Ishikawa (cell line): ENCODE data around the gene ESR1.

Experiments
- CEBPB ChIP-seq: IDR thresholded peaks from 2 replicates; pipeline ENCODE4 v1.6.1; 2012
- CREB1 ChIP-seq: IDR thresholded peaks from 2 replicates; pipeline ENCODE4 v1.6.1; 2012; ENCODE audit warnings: low read depth
- EGR1 ChIP-seq: IDR thresholded peaks from 2 replicates; pipeline ENCODE4 v1.6.1; 2012
- EP300 ChIP-seq: IDR thresholded peaks from 2 replicates; pipeline ENCODE4 v1.6.1; 2012; ENCODE audit warnings: borderline replicate concordance
- FOXM1 ChIP-seq: IDR thresholded peaks from 2 replicates; pipeline ENCODE4 v1.6.1; 2012; ENCODE audit warnings: low read depth, borderline replicate concordance
- MAX ChIP-seq: IDR thresholded peaks from 2 replicates; pipeline ENCODE4 v1.6.1; 2012
- NFIC ChIP-seq: IDR thresholded peaks from 2 replicates; pipeline ENCODE4 v1.6.1; 2012
- RAD21 ChIP-seq: IDR thresholded peaks from 2 replicates; pipeline ENCODE4 v1.6.1; 2012; ENCODE audit warnings: low read depth
- REST ChIP-seq: IDR thresholded peaks from 2 replicates; pipeline ENCODE4 v1.6.1; 2012; ENCODE audit warnings: low read depth, mild to moderate bottlenecking
- TAF1 ChIP-seq: IDR thresholded peaks from 2 replicates; pipeline ENCODE4 v1.6.1; 2012; ENCODE audit warnings: low read depth, mild to moderate bottlenecking
- TCF12 ChIP-seq: IDR thresholded peaks from 2 replicates; pipeline ENCODE4 v1.6.1; 2012; ENCODE audit warnings: low read depth
- TEAD4 ChIP-seq: IDR thresholded peaks from 2 replicates; pipeline ENCODE4 v1.6.1; 2012
- USF1 ChIP-seq: IDR thresholded peaks from 2 replicates; pipeline ENCODE4 v1.6.1; 2012
- YY1 ChIP-seq: IDR thresholded peaks from 2 replicates; pipeline ENCODE4 v1.6.1; 2012; ENCODE audit warnings: low read depth
- ZBTB7A ChIP-seq: IDR thresholded peaks from 2 replicates; pipeline ENCODE4 v1.6.1; 2012; ENCODE audit warnings: low read depth

The ESR1 gene

GRCh38 chr6:152046118-152046517, 238.6 kb downstream of the ESR1 start:
- TF ChIP-seq EGR1, result no peak
- TF ChIP-seq ZBTB7A, result no peak
- TF ChIP-seq USF1, result no peak
- TF ChIP-seq REST, result no peak; the same call in 1 of the 2 replicates
- no peak for TF ChIP-seq YY1
- TF ChIP-seq FOXM1, result no peak
- TF ChIP-seq NFIC, result no peak
- TF ChIP-seq TCF12, result no peak
- TF ChIP-seq CREB1, result no peak
- no peak for TF ChIP-seq TAF1
- no peak for TF ChIP-seq CEBPB
- no peak for TF ChIP-seq RAD21
- no peak for TF ChIP-seq MAX
- no peak for TF ChIP-seq TEAD4
- TF ChIP-seq EP300, result no peak

- TF ChIP-seq CREB1, result no peak
- no peak for TF ChIP-seq FOXM1
- TF ChIP-seq USF1, result no peak
These were observed 241.4 kb downstream of the ESR1 start for GRCh38 chr6:152048921-152049320.

GRCh38 chr6:152049502-152049901, 242.0 kb downstream of the ESR1 start:
- TF ChIP-seq NFIC (peak; percentile 73), TEAD4 (no peak)

- TF ChIP-seq EP300, result no peak
- no peak for TF ChIP-seq YY1
- no peak for TF ChIP-seq CREB1
- TF ChIP-seq EGR1, result no peak
- no peak for TF ChIP-seq FOXM1
- TF ChIP-seq TCF12, result no peak
- no peak for TF ChIP-seq MAX
- TF ChIP-seq REST, result no peak
- TF ChIP-seq CEBPB, result no peak
- TF ChIP-seq TEAD4, result no peak
These were observed 243.1 kb downstream of the ESR1 start for GRCh38 chr6:152050451-152051195.

GRCh38 chr6:152052061-152052460, 244.6 kb downstream of the ESR1 start:
- TF ChIP-seq EP300 (no peak), CEBPB (no peak), EGR1 (no peak)

GRCh38 chr6:152053332-152053731, 245.8 kb downstream of the ESR1 start:
- no peak for TF ChIP-seq CREB1
- no peak for TF ChIP-seq ZBTB7A
- TF ChIP-seq YY1, result no peak
- TF ChIP-seq MAX, result no peak
- TF ChIP-seq NFIC, result no peak
- no peak for TF ChIP-seq RAD21
- TF ChIP-seq CEBPB, result no peak
- no peak for TF ChIP-seq EGR1
- TF ChIP-seq TEAD4, result no peak
- no peak for TF ChIP-seq TAF1
- TF ChIP-seq FOXM1, result no peak
- TF ChIP-seq REST, result no peak
- no peak for TF ChIP-seq TCF12
- no peak for TF ChIP-seq EP300
- no peak for TF ChIP-seq USF1
